GDM1 (cell line): ENCODE measurements around the gene LMX1B.

Experiments
- DNase-seq: peaks from one replicate; lab custom pipeline; 2025; lab: John Stamatoyannopoulos, UW

Gene LMX1B

GRCh38 chr9:126617823-126618165, 4.1 kb downstream of the LMX1B start:
- DNase-seq: no peak

GRCh38 chr9:126618190-126618584, 4.5 kb downstream of the LMX1B start:
- no peak for DNase-seq

GRCh38 chr9:126618585-126619360, 5.0 kb downstream of the LMX1B start:
- DNase-seq: no peak

- no peak for DNase-seq
Observed at GRCh38 chr9:126619361-126620135, 5.8 kb downstream of the LMX1B start.

GRCh38 chr9:126620478-126620877, 6.8 kb downstream of the LMX1B start:
- DNase-seq: no peak

GRCh38 chr9:126621061-126621918, 7.6 kb downstream of the LMX1B start:
- DNase-seq: no peak

GRCh38 chr9:126621919-126622735, 8.4 kb downstream of the LMX1B start:
- DNase-seq: no peak

- DNase-seq: no peak
Observed at GRCh38 chr9:126623314-126623666, 9.6 kb downstream of the LMX1B start.

GRCh38 chr9:126623667-126624478, 10.1 kb downstream of the LMX1B start:
- no peak for DNase-seq

- no peak for DNase-seq
Observed at GRCh38 chr9:126624479-126624826, 10.7 kb downstream of the LMX1B start.

- DNase-seq: no peak
Observed at GRCh38 chr9:126624912-126625311, 11.2 kb downstream of the LMX1B start.

- DNase-seq: no peak
Observed at GRCh38 chr9:126625329-126626126, 11.8 kb downstream of the LMX1B start.

GRCh38 chr9:126626127-126626925, 12.6 kb downstream of the LMX1B start:
- no peak for DNase-seq

GRCh38 chr9:126626926-126627233, 13.2 kb downstream of the LMX1B start:
- no peak for DNase-seq

GRCh38 chr9:126628146-126628545, 14.4 kb downstream of the LMX1B start:
- DNase-seq: no peak

- DNase-seq: no peak
Observed at GRCh38 chr9:126628969-126629674, 15.4 kb downstream of the LMX1B start.

GRCh38 chr9:126630458-126631237, 16.9 kb downstream of the LMX1B start:
- no peak for DNase-seq

- DNase-seq: no peak
Observed at GRCh38 chr9:126631254-126631653, 17.5 kb downstream of the LMX1B start.
